HUES48 (cell line): ENCODE data around the gene CHD6.

Experiments used
- H3K27ac ChIP-seq: one replicate; pipeline ENCODE4 v1.7.0; 2013; ENCODE audit warnings: low read depth, low read length, inconsistent platforms
- H3K27me3 ChIP-seq: 2 replicates; pipeline ENCODE4 v1.6.1; 2013; ENCODE audit warnings: mild to moderate bottlenecking, low read length; ENCODE audit not compliant: control insufficient read depth, insufficient read depth
- H3K36me3 ChIP-seq: 2 replicates; pipeline ENCODE4 v1.6.1; 2013; ENCODE audit warnings: low read length; ENCODE audit not compliant: control insufficient read depth, insufficient read depth
- H3K4me1 ChIP-seq: 2 replicates; pipeline ENCODE4 v1.6.1; 2013; ENCODE audit warnings: mild to moderate bottlenecking, low read length; ENCODE audit not compliant: control insufficient read depth, insufficient read depth
- H3K4me3 ChIP-seq: 2 replicates; pipeline ENCODE4 v1.5.1; 2013; ENCODE audit warnings: mild to moderate bottlenecking, low read depth, low read length
- H3K9ac ChIP-seq: 2 replicates; pipeline ENCODE4 v1.6.1; 2013; ENCODE audit warnings: mild to moderate bottlenecking, low read depth, low read length, moderate library complexity
- H3K9me3 ChIP-seq: 2 replicates; pipeline ENCODE4 v1.6.1; 2013; ENCODE audit warnings: low read length; ENCODE audit not compliant: control insufficient read depth, insufficient read depth

CHD6 gene

DNA sequence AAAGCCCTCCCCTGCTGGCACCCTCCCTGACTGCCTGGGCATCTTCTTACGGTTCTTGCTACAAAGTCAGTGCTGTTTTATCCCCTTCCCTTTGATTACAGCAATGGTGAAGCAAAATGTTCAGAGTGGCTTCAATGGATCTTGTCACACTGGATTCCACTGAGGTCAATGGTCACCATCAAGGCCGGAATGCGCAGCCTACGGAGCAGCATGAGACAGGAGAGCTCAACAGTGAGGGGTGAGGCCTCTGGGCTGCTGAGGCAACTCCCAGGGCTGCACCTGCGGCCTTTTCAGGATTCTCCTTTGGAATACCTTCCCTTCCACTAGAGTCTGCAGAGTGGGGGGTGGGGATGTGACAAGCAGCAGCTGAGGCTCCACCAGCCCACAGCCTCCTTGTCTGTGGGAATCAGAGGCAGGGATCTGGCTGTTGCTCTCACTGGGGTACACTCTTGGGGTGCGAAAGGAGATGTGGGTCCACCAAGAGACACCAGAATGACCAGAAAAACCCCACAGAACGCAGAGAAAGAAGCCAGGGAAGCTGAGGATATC lies 211.2 kb downstream of the CHD6 start:
- no peak overlapping the region for H3K27ac ChIP-seq
- H3K4me3 ChIP-seq, result no peak overlapping the region
- H3K36me3 ChIP-seq, result peaks cover 89% of the 10 kb centered on the region
- H3K9ac ChIP-seq, result no peak overlapping the region
- no peaks in the 10 kb centered on the region for H3K27me3 ChIP-seq
- no peaks in the 10 kb centered on the region for H3K9me3 ChIP-seq
- no peaks in the 10 kb centered on the region for H3K4me1 ChIP-seq

DNA sequence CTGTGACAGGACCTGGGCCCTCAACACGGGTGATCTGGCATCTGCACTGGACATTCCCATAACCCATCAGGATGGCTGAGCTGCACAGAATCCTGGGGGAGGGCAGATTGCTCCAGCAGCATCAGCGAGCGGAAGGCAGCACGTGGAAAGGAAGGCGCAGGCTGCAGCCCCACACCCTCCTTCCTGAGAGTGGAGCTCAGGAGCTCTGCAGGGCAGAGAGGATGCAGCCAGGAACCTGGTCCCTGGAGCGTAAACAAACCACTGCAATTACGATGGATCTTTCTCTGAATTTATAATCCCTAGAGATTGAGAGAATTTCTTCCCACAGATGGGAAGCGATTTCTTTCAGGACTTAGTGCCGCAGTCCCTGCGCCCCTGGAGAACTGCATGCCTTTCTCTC lies 211.8 kb downstream of the CHD6 start:
- peaks cover 83% of the 10 kb centered on the region for H3K36me3 ChIP-seq
- H3K4me3 ChIP-seq, result no peak overlapping the region
- H3K27ac ChIP-seq, result no peak overlapping the region
- no peaks in the 10 kb centered on the region for H3K27me3 ChIP-seq
- H3K9me3 ChIP-seq, result no peaks in the 10 kb centered on the region
- H3K9ac ChIP-seq, result no peak overlapping the region
- H3K4me1 ChIP-seq, result no peaks in the 10 kb centered on the region

DNA sequence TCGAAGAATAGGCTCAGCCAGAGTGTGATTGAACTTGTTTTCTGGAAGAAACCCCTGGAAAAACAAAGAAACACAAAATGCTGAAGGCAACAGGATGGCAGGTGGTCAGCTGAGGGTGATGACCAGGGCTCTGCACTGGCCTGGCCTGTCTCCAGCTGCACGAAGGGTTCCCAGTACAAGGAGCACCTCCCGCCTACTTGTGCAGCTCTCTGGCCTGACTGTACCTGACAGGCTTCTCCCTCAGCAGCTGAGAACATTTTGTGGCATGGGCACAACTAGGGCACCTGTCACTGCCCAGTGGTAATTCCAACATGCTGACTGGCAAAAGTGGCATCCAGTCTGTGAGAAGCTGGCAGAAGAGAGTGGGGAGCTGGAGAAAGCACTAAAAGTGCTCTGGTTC lies 212.7 kb downstream of the CHD6 start:
- H3K27ac ChIP-seq, result no peak overlapping the region
- H3K36me3 ChIP-seq, result peaks cover 74% of the 10 kb centered on the region

DNA sequence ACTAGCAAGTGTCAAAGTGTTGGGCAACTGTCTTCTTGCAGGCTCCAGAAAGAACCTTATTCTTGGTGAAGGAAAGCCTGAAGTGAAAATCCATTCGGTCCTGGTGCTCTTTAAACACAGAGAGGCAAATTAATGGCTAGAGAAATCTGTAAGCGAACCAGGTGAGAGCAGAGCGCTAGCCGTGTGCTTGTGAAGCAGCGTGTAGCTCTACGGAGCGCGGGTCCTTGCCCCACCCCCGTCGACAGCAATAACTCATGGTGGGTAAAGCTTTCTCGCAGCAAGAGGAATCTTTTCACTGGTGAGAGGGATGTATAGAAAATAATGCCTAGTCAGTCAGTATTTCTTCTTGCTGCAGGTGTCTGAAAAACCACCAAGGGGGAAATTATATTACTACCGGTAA lies 214.6 kb downstream of the CHD6 start:
- H3K9me3 ChIP-seq, result no peaks in the 10 kb centered on the region
- peaks cover 56% of the 10 kb centered on the region for H3K36me3 ChIP-seq
- H3K9ac ChIP-seq, result no peak overlapping the region
- H3K27me3 ChIP-seq, result no peaks in the 10 kb centered on the region
- no peak overlapping the region for H3K27ac ChIP-seq
- H3K4me3 ChIP-seq, result no peak overlapping the region
- no peaks in the 10 kb centered on the region for H3K4me1 ChIP-seq

More for the DNA sequence above, 212.7 kb downstream of the CHD6 start:
- no peaks in the 10 kb centered on the region for H3K4me1 ChIP-seq
- no peak overlapping the region for H3K4me3 ChIP-seq
- no peaks in the 10 kb centered on the region for H3K9me3 ChIP-seq
- no peak overlapping the region for H3K9ac ChIP-seq
- H3K27me3 ChIP-seq, result no peaks in the 10 kb centered on the region

DNA sequence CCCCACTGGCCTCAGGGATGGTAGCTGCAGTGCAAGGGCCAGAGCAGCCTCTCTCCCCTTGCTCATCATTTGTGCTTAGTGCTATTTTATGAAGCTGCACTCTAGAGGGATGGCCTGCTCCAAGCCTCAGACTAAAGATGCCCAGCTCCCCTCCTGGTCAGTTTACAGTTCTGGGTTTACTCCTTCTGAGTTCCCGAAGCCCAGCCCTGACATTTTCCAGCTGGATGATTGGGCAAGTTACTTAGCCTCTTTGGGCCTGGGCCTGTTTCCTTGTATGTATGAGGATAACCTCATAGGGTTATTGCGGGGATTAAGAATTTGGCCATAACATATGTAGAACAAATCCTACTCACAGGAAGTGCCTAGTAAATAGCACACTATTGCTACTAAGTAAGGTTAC lies 219.8 kb downstream of the CHD6 start:
- Histone ChIP-seq H3K27me3 (no peaks in the 10 kb centered on the region), H3K4me3 (no peak overlapping the region), H3K36me3 (peaks cover 5% of the 10 kb centered on the region), H3K4me1 (peaks cover 12% of the 10 kb centered on the region; the same call in 1 of the 2 replicates), H3K9ac (no peak overlapping the region), H3K9me3 (no peaks in the 10 kb centered on the region), H3K27ac (no peak overlapping the region)

DNA sequence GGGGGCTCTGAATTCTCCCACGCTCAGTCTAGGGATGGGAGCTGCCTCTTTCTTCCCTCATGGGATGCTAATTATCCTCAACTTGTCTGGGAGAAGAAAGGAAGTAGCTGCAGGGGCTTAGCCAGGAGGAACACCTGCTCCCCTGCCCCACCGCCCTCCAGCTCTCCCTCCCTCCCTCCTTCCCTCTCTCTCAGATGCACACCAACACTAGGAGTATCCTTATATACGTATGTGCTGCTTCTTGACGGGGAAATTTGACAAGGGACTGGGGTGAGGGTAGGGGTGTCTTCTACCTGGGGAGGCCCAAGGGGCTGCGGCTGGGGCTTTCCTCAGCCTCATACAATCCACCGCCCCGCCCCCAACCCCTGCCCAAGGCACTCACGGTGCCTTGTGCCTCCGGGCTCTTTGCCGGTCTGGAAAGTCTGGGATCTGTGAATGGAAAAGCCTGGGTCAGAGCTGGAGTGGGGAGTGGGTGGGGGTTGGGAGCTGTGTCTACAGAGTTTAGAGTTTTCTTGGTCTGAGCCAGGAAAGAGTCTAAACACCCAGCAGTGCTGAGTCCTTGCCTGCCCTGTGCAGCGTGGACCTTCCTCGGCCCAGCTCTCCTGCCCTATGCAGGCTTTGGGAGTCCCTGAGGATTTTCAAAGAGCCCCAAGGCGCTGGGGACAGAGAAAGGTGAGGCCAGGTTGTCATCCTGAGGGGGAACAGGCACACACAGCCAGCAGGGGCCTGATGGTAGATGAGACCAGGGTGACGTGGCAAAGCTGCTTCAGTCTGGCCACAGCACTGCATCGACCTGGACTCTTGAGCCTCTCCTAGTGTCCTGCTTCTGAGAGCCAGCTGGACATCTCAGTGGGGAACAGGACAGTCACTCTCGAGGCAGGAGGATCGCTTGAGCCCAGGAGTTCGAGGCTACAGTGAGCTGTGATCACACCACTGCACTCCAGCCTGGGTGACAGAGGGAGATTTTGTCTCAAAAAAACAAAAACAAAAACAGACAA lies 222.2 kb downstream of the CHD6 start:
- H3K9me3 ChIP-seq, result no peaks in the 10 kb centered on the region
- H3K27ac ChIP-seq, result no peak overlapping the region
- H3K9ac ChIP-seq, result no peak overlapping the region
- H3K27me3 ChIP-seq, result no peaks in the 10 kb centered on the region
- H3K4me3 ChIP-seq, result no peak overlapping the region
- H3K4me1 ChIP-seq, result peaks cover 12% of the 10 kb centered on the region; the same call in 1 of the 2 replicates
- no peaks in the 10 kb centered on the region for H3K36me3 ChIP-seq

DNA sequence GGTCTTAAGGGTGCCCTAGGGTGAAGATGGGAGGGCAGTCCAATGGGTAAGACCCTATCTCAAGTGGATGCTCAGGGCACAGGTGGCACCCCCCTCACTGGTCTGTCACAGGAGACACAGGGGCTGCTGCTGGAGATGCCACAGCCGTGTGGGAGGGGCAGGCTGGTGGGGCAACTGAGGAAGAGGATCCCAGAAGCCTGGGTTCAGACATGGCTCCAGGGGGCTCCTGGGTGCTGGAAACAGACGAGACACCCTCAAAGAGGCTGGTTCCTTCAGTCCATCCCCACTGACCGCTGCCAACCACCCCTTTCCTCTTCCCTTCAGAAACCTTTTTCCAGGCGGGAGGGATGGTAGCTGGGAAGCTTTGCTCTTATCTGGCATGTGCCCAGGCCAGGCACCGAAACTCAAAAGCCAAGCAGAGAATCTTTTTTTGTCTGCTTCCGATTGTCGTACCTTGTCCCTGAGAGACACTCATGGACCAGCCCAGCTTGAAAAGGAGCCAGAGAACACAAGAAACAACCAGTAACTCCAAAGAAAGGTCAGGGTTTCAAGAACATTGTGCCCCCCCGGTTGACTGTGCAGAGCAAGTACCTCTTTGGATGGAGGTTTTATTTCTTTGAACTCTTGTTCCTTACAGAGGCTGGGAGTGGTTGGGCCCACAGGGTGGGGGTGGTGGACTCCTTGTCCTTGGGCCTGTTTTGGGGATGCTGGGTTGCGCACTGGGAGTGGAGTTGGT lies 223.1 kb downstream of the CHD6 start:
- H3K4me3 ChIP-seq, result no peak overlapping the region
- peaks cover 12% of the 10 kb centered on the region; the same call in 1 of the 2 replicates for H3K4me1 ChIP-seq
- H3K27ac ChIP-seq, result no peak overlapping the region
- H3K9me3 ChIP-seq, result no peaks in the 10 kb centered on the region
- no peak overlapping the region for H3K9ac ChIP-seq
- no peaks in the 10 kb centered on the region for H3K27me3 ChIP-seq
- H3K36me3 ChIP-seq, result no peaks in the 10 kb centered on the region

DNA sequence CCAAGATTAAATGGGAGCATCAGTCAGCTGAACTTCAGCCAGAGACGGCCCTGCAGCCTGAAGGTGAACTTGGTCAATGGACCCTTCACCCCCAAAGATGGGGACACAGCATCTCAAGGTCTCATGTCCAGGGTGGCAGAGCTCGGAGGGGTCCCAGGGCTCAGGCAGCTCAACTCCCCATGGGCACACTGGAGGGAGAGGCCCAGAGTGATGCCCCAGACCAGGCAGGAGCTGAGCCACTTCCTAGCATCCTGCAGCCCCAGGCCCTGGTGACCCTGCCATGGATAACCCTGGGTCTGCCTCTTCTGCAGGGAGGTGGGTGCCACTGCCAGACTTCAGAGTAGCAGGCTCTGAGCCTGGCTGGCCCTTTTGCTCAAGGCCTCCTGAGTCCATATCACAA lies 224.1 kb downstream of the CHD6 start:
- H3K36me3 ChIP-seq, result no peaks in the 10 kb centered on the region
- H3K9me3 ChIP-seq, result no peaks in the 10 kb centered on the region
- no peak overlapping the region for H3K4me3 ChIP-seq
- peaks cover 12% of the 10 kb centered on the region; the same call in 1 of the 2 replicates for H3K4me1 ChIP-seq
- no peaks in the 10 kb centered on the region for H3K27me3 ChIP-seq
- H3K9ac ChIP-seq, result no peak overlapping the region
- no peak overlapping the region for H3K27ac ChIP-seq

DNA sequence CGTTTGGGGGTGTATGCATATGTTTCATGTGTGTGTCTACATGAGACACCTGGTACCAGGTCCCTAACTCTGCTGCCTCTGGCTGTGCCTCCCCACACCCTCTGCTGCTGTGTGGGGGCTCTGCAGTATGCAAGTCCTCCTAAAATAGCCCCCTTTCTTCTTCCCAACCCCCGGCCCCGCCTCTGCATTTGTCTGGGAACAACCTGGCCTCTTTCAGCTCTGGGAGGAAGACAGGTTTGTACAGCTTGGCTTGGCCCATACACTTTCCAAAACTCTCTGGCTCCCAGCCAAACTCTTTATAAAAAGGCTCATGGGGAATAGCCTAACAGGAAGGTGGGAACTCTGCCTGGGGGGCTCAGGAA lies 224.5 kb downstream of the CHD6 start:
- H3K36me3 ChIP-seq, result no peaks in the 10 kb centered on the region

DNA sequence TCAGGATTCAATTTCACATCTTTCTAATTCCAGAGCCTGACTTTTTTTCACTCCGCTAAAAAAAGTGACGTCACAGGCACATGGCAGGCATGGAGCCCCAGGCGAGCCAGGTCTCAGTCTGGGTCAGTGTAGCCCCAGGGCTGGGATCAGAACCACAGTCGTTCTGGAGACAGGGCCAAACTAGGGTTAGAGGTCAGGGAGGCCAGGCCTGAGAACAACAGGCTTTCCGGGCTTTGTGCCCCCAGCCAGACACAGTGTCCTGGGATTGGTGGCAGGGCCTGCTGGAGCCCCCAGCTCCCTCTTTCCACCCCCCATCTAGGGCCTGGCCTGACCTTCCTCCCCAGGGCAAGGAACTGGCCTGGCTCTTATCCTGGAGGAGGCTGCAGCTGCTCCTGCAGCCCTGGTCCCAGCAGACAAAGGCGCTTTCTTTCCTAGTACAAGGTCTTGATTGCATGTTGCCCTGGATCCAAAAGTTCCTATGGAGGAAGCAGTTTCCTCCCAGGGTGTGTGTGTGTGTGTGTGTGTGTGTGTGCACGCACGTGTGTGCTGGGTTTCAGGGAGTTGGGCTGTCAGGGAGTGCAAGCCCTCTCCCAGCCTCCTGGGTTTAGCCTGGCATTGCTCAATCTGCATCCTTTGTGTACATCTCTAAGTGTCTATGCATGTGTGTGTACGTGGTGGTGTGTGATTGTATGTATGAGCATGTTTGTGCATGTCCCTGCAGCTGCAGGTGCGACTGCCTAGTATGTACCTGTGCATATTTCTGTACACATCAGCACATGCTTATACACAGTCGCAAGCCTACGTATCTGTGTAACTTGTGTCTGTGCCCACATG lies 225.1 kb downstream of the CHD6 start:
- Histone ChIP-seq H3K9ac (no peak overlapping the region), H3K27ac (no peak overlapping the region), H3K36me3 (no peaks in the 10 kb centered on the region), H3K9me3 (no peaks in the 10 kb centered on the region), H3K4me1 (peaks cover 12% of the 10 kb centered on the region; the same call in 1 of the 2 replicates), H3K27me3 (no peaks in the 10 kb centered on the region), H3K4me3 (no peak overlapping the region)

More for the DNA sequence above, 224.5 kb downstream of the CHD6 start:
- H3K4me1 ChIP-seq, result peaks cover 12% of the 10 kb centered on the region; the same call in 1 of the 2 replicates
- H3K9ac ChIP-seq, result no peak overlapping the region
- no peaks in the 10 kb centered on the region for H3K27me3 ChIP-seq
- H3K4me3 ChIP-seq, result no peak overlapping the region
- no peak overlapping the region for H3K27ac ChIP-seq
- H3K9me3 ChIP-seq, result no peaks in the 10 kb centered on the region
